Muscle layer of duodenum (tissue), 2 donors: ENCODE results near the gene CLMN.

Experiments used
- H3K27ac ChIP-seq: one replicate; pipeline ENCODE4 v1.7.0; 2013; ENCODE audit warnings: mild to moderate bottlenecking, low read length
- H3K27me3 ChIP-seq: one replicate; pipeline ENCODE4 v1.7.0; 2013; ENCODE audit warnings: low read depth, mild to moderate bottlenecking, control low read depth, low read length
- H3K36me3 ChIP-seq, 2 donors: one replicate each; pipeline ENCODE4 v1.7.0; 2013; ENCODE audit warnings: low read length in 2 of 2, control low read depth in 1 of 2, mild to moderate bottlenecking in 1 of 2; ENCODE audit not compliant: insufficient read depth in 2 of 2, control insufficient read depth in 1 of 2
- H3K4me1 ChIP-seq, 2 donors: one replicate each; pipeline ENCODE4 v1.7.0; 2013; ENCODE audit warnings: low read length in 2 of 2, mild to moderate bottlenecking in 2 of 2, control low read depth in 1 of 2, moderate library complexity in 1 of 2; ENCODE audit not compliant: insufficient read depth in 2 of 2, control insufficient read depth in 1 of 2
- H3K4me3 ChIP-seq, 2 donors: one replicate each; pipeline ENCODE4 v1.7.0; 2013; ENCODE audit warnings: low read length in 2 of 2, low read depth in 1 of 2, mild to moderate bottlenecking in 1 of 2
- H3K9me3 ChIP-seq, 2 donors: one replicate each; pipeline ENCODE4 v1.7.0; 2013; ENCODE audit warnings: low read length in 2 of 2, control low read depth in 1 of 2, mild to moderate bottlenecking in 1 of 2; ENCODE audit not compliant: control insufficient read depth in 1 of 2
- donor health status: healthy.

Gene CLMN

GRCh38 chr14:95328729-95329503 lies 9.2 kb upstream of the CLMN start:
- no peak overlapping the region for H3K4me3 ChIP-seq
- H3K9me3 ChIP-seq: no peaks in the 10 kb centered on the region
- no peak overlapping the region for H3K27ac ChIP-seq
- no peaks in the 10 kb centered on the region for H3K4me1 ChIP-seq
- H3K27me3 ChIP-seq: no peaks in the 10 kb centered on the region
- H3K36me3 ChIP-seq: no peaks in the 10 kb centered on the region

DNA sequence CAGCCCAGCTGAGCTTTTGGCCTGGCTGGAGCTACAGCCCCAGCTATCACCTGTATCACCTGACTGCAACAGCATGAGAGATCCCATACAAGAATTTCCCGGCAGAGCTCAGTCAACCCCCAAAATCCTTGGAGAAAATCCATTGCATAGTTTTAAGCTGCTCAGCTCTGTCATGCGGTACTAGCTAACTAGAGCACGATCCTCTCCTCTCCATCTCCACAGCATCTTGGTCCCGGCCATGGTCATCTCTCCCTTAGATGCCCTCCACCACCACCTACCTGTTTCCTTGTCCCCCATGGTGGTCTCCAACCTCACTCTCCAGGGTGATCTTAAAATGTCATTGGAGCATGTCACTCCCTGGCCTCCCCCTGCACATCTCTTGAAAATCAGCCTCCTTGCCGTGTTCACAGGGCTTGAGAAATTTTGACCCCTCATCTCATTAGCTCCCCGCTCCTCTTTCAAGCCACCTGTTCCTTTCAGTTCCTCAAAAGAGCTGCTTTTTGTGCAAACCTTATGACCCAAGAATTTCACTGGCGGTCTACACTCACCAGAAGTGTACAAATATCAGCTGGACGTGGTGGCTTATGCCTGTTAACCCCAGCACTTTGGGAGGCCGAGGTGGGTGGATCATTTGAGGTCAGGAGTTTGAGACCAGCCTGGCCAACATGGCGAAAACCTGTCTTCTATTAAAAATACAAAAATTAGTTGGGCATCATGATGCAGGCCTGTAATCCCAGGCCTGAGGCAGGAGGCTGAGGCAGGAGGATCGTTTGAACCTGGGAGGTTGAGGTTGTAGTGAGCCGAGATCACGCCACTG lies 8.1 kb upstream of the CLMN start:
- H3K27ac ChIP-seq: no peak overlapping the region
- H3K9me3 ChIP-seq: no peaks in the 10 kb centered on the region
- no peak overlapping the region for H3K4me3 ChIP-seq
- no peaks in the 10 kb centered on the region for H3K27me3 ChIP-seq
- no peaks in the 10 kb centered on the region for H3K4me1 ChIP-seq
- no peaks in the 10 kb centered on the region for H3K36me3 ChIP-seq

GRCh38 chr14:95326987-95327386 lies 7.3 kb upstream of the CLMN start:
- Histone ChIP-seq H3K36me3 (no peaks in the 10 kb centered on the region), H3K4me3 (no peak overlapping the region), H3K27ac (no peak overlapping the region), H3K4me1 (no peaks in the 10 kb centered on the region), H3K27me3 (no peaks in the 10 kb centered on the region), H3K9me3 (no peaks in the 10 kb centered on the region)

- Histone ChIP-seq H3K27me3 (no peaks in the 10 kb centered on the region), H3K9me3 (no peaks in the 10 kb centered on the region), H3K4me3 (no peak overlapping the region), H3K36me3 (no peaks in the 10 kb centered on the region), H3K4me1 (peaks cover 0 to 5% of the 10 kb centered on the region in 2 donors), H3K27ac (no peak overlapping the region)
Observed at GRCh38 chr14:95323917-95324316, 4.2 kb upstream of the CLMN start.

GRCh38 chr14:95323361-95323760 lies 3.7 kb upstream of the CLMN start:
- no peak overlapping the region for H3K27ac ChIP-seq
- H3K36me3 ChIP-seq: no peaks in the 10 kb centered on the region
- no peak overlapping the region for H3K4me3 ChIP-seq
- H3K27me3 ChIP-seq: no peaks in the 10 kb centered on the region
- H3K9me3 ChIP-seq: no peaks in the 10 kb centered on the region
- H3K4me1 ChIP-seq: peaks cover 0 to 5% of the 10 kb centered on the region in 2 donors

- Histone ChIP-seq H3K27me3 (no peaks in the 10 kb centered on the region), H3K27ac (no peak overlapping the region), H3K4me1 (peaks cover 0 to 5% of the 10 kb centered on the region in 2 donors), H3K36me3 (no peaks in the 10 kb centered on the region), H3K9me3 (no peaks in the 10 kb centered on the region), H3K4me3 (no peak overlapping the region)
Observed at GRCh38 chr14:95322651-95323050, 2.9 kb upstream of the CLMN start.

GRCh38 chr14:95321693-95322455 lies 2.2 kb upstream of the CLMN start:
- H3K4me3 ChIP-seq: no peak overlapping the region
- no peak overlapping the region for H3K27ac ChIP-seq
- H3K4me1 ChIP-seq: peaks cover 0 to 5% of the 10 kb centered on the region in 2 donors
- no peaks in the 10 kb centered on the region for H3K36me3 ChIP-seq
- H3K9me3 ChIP-seq: no peaks in the 10 kb centered on the region
- no peaks in the 10 kb centered on the region for H3K27me3 ChIP-seq

GRCh38 chr14:95320955-95321600 lies 1.4 kb upstream of the CLMN start:
- Histone ChIP-seq H3K27ac (no peak overlapping the region), H3K4me1 (peaks cover 0 to 5% of the 10 kb centered on the region in 2 donors), H3K9me3 (no peaks in the 10 kb centered on the region), H3K27me3 (no peaks in the 10 kb centered on the region), H3K36me3 (no peaks in the 10 kb centered on the region), H3K4me3 (no peak overlapping the region)

DNA sequence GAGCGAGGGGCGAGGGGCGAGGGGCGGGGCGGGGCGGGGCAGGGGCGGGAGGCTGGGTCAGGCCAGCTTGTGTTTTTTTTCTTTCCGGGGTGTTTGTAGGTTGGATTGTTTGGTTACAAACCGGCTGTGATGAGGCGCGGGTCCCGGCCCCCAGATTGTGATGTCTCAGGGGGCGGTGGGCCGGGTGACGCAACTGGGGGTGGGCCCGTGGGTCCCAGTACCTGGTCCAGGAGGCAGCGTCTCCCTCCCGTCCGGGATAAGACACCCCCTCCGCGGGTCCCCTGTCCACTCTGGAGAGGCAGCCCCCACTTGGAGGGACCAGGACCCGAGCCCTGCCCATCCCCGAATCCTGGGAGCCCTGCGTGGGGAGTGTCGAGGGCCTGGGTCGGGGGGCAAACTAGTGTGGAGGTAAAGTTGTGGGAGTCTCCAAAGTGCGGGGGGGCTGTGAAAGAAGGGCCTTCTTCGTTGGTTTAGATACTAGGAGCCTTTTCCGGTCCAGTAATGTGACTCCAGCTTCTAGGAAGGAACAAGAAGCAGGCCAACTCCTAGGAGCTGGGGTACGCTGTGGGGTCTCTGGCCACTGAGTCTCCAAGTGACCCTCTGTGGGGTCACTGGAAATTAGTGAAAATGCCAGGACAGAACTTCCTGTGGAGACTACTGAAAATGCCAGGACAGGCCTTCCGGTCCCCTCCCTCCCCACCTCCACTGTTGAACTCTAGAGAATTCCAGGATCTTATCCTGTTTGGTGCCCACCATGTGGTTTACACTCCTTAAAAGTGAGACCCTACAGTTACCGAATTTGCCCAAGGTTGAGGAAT lies 579 bp upstream of the CLMN start:
- Histone ChIP-seq H3K4me1 (peaks cover 0 to 5% of the 10 kb centered on the region in 2 donors), H3K4me3 (peak overlapping the region in 1 of 2 donors; percentile 43), H3K36me3 (no peaks in the 10 kb centered on the region), H3K9me3 (no peaks in the 10 kb centered on the region), H3K27ac (no peak overlapping the region), H3K27me3 (no peaks in the 10 kb centered on the region)
